NCI-H187 treated with DMSO at 0.1 percent for 48 hours (cell line): ENCODE data around the gene DSEL.

Experiments used
- DNase-seq: peaks from one replicate; lab custom pipeline; 2025; lab: John Stamatoyannopoulos, UW

DSEL gene

DNA sequence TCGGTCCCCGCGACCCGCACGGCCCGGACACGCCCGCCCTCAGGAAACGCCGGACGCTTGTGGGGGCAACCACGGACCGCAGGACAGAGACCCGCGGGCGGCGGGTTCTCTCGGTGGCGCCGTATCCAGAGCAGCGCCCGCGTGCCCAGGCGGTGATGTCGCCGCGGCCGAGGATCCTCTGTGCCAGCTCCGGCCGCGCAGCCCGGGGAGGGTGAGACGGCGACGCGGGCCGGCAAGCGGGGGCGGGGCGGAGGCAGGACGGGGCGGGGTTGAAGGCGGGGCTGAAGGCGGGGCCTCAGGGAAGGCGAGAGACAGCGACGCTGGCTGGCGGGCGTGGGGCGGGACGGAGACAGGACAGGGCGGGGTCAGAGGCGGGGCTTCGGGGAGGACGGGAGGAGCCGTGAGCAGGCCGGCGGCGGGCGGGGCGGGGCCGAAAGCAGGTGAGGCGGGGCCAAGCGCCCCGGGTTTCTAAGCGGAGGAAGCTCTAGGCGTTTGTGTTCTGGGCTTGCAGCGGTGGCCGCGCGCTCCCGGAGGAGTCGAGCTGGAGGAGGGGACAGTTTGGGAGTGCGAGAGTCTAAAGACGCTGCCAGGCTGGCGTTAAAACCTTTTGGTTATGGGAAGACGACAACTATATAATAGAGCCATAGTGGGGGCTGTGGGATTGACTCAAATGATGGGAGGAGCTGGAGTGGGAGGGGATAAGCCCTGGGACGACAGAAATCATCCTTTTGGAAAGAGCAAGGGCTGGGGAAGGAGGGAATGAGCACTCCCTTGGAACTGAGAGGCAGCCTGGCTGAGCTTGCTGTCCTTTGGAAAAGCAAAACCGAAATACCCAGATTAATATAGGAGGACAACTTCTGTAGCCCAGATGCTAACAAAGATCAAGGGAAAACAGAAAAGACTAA is at the start of gene DSEL:
Gene DSEL (minus strand): TSS at position 182 of the 905 bp plus-strand sequence. CDS start 2,112 bp downstream, outside the sequence.
- DNase-seq: peak; percentile 37

GRCh38 chr18:67553437-67553836 is 36.9 kb upstream of the DSEL start:
- DNase-seq: no peak

GRCh38 chr18:67550872-67551520 is 34.5 kb upstream of the DSEL start:
- DNase-seq: no peak

DNA sequence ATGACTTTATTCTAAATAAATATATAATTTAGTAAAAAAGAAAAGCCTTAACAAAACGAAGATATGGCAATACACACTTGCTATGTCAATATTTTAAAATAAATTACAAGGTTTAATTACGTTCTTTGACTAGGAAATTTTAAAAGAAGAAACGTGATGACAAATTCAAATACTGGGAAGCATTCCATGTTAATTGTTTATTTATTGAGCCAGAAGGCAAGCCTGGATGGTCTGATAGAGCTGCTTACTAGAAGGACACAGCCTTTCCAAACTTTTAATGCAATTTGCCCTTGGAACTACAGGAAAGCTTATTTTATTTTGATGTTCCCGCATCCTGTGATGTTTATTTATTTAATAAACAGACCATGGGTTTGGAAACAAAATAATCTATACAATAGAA is 33.4 kb upstream of the DSEL start:
- no peak for DNase-seq

DNA sequence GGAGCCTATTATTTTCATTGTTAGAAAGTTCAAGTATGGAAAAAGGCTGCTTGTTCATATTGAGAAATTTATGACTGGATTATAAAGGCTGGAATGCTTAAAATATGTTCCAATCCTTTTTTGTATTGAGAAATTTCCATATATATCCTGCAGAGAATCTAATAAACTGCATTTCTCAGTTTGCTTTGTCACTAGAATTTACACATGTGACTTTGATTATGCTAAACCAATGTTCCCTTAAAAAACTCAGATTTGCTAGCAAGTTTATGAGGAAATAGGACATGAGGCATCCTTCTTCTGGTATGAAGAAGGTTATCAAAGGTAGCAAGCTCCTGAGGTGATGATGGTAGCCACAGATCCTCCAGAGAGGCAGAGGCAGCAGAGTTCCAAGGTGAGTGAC is 29.2 kb upstream of the DSEL start:
- DNase-seq: no peak

- no peak for DNase-seq
Observed at GRCh38 chr18:67540559-67540958, 24.0 kb upstream of the DSEL start.

DNA sequence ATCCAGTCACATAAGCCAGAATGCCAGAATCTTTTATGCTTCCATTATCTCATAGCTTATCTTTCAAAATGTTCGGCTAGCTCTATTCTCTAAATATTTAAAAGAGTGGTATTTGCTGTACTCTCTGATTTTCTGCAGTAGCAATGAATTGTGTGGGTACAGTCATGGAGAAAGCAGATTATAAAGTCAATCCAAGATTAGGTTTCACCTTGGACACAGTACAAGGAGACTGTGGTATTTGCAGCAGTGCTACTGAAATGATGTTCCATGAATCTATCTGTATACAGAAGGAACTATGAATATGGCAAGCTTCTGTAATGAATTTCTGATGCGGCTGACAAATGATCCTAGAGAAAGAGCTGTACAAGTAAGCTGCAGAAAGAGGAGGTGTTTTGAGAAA is 15.4 kb upstream of the DSEL start:
- DNase-seq: no peak

DNA sequence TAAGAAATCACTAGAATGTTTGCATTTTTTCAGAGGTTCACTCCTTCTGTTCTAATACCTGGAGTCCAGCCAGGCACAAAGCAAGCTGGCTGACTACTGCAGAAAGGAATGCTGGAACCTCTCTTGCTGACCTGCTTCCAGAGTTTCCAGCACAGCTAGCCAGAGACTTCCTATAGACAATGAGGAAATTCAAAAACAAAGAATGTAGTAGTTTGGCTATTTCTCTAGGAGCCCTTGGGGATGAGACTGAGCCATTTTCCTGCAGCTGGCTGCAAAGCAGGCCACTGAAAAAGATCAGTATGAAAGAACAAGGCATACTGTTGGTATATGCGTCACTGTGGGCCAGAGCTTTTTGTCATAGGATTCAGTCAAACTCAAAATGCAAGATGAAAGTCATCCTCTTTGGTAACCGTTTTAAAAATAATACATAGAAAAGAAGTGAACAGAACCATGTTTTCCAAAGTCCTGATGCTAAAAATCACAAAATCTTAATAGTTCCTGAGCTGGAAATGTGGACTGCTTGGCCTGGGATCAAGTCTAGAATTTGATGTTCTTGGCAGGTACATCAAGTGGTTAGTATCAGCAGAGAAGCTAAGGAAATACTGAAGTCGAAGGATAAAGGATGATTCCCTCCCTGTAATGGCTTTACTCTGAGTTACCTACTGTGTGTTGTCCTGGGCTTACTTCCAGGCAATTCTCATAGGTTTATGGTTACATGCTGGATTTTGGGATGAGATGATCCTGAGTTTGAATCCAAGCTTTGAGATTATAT is 9.0 kb upstream of the DSEL start:
- DNase-seq: no peak

DNA sequence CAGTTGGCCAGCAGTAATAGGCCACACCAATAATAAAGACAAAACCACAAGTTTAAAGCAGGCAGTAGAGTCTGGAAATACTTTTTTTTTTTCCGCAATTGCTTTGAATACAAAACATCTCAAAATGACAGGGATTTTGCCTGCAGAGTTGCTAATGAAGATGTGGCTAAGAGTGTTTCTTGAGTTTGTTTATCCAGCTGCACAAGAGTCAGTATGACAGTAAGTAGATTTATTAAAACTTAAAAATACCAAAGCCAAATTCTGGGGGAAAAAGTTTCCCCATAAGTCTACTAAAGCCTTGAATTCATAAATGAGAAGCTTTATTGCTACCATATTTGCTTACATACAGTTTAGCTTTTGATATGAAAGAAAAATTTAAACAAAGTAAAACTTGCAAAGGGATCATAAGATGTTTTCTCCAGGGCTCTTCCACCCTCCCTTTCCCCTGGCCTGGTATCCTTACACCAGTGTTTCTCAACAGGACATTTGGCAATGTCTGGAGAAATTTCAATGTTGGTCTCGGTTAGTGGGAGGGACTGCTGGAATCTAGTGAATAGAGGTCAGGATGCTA is 3.9 kb upstream of the DSEL start:
- no peak for DNase-seq

DNA sequence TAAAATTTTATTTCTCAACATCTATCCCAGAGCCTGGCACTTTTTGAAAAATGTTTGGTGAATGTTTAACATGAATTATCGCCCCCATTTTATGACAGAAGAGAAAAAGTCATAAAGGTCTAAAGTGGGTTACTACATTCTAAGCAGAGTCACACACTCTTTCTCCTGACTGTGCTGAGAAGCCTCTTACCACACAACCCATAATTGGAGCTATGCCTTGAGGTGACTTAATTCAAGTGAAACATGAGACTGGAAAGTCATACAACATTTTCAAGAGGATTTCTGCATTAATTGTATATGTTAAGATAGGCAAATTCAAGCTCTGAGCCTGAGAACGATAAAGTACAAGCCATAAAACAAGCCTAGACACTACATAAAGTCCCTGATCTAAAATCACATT is 3.1 kb upstream of the DSEL start:
- DNase-seq: no peak

DNA sequence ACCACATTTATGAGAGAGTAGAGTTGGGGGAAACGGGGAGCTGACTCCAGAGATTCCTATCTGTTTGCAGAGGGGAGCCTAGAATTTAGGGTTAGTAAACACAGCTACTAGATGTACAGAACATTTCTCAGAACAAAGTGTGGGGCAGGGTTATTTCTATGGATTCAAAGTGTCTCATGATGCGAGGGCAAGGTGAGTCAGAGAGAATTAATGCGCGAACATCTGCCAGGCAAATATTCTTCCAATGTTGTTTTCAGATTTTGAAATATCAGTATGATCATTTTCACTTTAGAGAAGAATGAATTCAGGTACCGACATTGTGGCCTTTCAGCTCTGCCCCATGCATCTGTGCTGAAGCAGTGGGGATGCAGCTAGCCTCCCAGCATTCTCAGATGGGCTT is 2.0 kb upstream of the DSEL start:
- DNase-seq: no peak

- no peak for DNase-seq
Observed at GRCh38 chr18:67517444-67517765, 885 bp upstream of the DSEL start.

- DNase-seq: no peak
Observed at GRCh38 chr18:67515942-67516538, 480 bp downstream of the DSEL start.

GRCh38 chr18:67514901-67515540 is 1.5 kb downstream of the DSEL start:
- DNase-seq: no peak

DNA sequence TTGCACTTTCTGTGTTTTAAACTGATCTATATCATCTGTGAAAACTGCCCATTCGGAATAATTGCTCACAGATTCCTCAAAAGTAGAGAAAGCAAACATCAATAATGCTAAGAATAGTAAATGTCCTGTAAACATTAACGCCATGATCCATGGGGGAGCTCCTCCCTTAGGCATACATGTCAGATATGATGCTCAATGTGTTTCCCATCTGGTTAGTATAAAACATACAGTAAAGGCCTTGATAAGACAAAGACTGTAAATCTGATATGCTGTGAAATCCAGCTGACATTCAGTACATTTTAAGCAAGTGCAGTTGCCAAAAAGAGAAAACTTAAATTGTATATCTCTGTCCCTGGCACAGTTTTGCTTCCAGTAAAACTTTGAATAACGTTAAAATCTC is 2.1 kb downstream of the DSEL start:
- no peak for DNase-seq

- DNase-seq: no peak
Observed at GRCh38 chr18:67513280-67513679, 3.2 kb downstream of the DSEL start.

DNA sequence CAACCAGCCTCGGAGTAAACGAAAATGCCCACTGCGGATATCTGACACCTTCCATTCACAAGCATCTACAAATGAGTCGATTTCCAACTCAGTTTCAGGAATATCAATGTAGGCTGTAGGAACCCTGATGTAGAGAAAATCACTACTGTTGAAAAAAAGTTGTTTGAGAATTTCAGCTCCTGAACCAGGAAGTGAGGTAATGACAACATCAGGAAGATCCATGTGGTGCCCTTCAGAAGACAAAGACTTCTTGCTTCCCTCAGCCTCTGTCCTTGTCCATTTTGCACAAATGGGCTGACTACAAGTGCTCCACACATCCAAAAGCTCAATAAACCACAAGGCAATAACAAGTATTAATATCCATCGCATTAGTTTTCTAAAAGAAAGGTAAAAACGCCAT is 4.7 kb downstream of the DSEL start:
- no peak for DNase-seq

- DNase-seq: no peak
Observed at GRCh38 chr18:67510831-67511230, 5.7 kb downstream of the DSEL start.

DNA sequence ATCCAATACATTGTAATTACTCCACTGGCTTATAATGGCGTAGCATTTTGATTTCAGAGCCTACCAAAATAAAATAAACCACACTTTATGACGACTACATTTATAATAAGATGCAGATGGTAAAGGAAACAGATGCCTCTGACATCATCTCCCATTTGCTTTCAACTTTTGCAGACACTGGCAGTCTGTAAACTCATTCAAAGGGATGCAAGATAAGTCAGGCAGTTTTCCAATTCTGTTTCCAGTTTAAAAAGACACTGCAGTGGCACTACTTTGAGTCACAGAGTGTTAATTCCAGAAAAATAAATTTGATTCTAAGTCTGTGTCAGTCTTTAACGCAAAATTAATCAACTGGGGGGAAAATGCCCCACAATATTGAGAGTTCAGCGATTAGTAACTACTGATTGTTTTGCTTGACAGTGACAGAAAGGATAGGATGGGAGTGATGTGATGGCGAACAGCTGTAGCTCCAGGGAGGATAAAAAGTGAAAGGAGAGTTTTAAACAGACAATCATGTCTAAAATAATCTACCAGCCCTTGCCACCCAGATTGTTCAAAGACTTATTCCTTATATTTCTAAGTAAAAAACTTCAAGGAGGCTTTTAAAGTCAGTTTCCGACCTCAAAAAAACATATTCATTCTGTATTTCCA is 6.7 kb downstream of the DSEL start:
- DNase-seq: no peak

GRCh38 chr18:67508146-67508545 is 8.4 kb downstream of the DSEL start:
- no peak for DNase-seq

DNA sequence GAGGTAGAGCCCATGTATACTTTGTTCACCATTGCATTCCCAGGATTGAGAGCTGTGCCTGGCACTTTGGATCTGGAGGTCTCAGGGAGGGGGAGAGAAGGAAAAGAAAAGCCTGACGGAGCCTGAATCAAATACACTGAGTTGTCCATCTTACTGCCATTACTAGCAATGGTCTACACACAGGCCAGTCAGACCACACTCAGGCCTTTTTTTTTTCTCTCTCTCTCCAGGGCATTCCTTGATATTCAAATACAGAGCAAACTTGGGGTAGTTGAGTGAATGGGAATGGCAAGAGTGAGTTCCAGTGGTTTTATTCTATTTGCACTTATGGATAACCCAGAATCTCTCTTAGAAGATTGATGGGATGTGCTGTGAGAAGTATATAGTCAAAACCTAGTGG is 11.8 kb downstream of the DSEL start:
- no peak for DNase-seq
